GM12878 (cell line): Measurements from ENCODE around the gene ZNF668. TPM values are rescaled to one million over a fixed set of nuclear protein-coding genes. Genes with fewer than 3 reads are reported as not detected.

Experiments used
- ATAC-seq: fragments of 200-7000 bp; cut with Tn5 transposase; 3 replicates; pipeline ENCODE4 v1.9.1; 2020; ENCODE audit warnings: mild to moderate bottlenecking, moderate library complexity
- BruUV-seq: library from RNA; stranded (reverse); fragments of 400-500 nt; replicated peaks from 2 replicates; lab custom pipeline; 2021; lab: Mats Ljungman, UMichigan
- CTCF ChIA-PET: fragments of 300-600 bp; sonication (Branson Sonifier 250); formaldehyde crosslinking; extraction: SDS; loops from one replicate; lab custom pipeline; 2021; ENCODE audit warnings: inconsistent platforms; lab: Yijun Ruan, JAX
- POLR2A ChIA-PET: fragments of 350-600 bp; formaldehyde crosslinking; extraction: SDS; loops from one replicate; lab custom pipeline; 2021; ENCODE audit warnings: inconsistent platforms; lab: Charles Lee
- RAD21 ChIA-PET: fragments of 300-600 bp; sonication (Branson Sonifier 250); formaldehyde crosslinking; loops from one replicate; lab custom pipeline; 2023; ENCODE audit warnings: antibody characterized with exemption; ENCODE audit not compliant: unreplicated experiment; lab: Charles Lee
- SMC1A ChIA-PET: fragments of 300-600 bp; sonication (Branson Sonifier 250); formaldehyde crosslinking; loops from one replicate; lab custom pipeline; 2023; ENCODE audit not compliant: unreplicated experiment, uncharacterized antibody; lab: Charles Lee
- DNase-seq: peaks from one replicate; pipeline ENCODE4 v3.0.0-alpha.2; 2011; ENCODE audit warnings: low read depth, low spot score
- FAIRE-seq: peaks from 3 replicates; lab custom pipeline; 2011; peaks lifted over from hg19 to GRCh38; lab: Jason Lieb, UNC
- H2AFZ ChIP-seq: 2 replicates; pipeline ENCODE4 v1.6.0; 2011; ENCODE audit warnings: low read depth, low read length, control low read depth; ENCODE audit not compliant: control insufficient read depth
- H3K27ac ChIP-seq: 2 replicates; pipeline ENCODE4 v1.5.1; 2011; ENCODE audit warnings: control low read depth; ENCODE audit not compliant: control insufficient read depth, insufficient read depth
- H3K27me3 ChIP-seq, 2 experiments: replicated peaks in 1 of 2; 2 replicates each; pipeline versions ENCODE4 v1.6.0 to v1.6.1; 2011; ENCODE audit warnings: low read length in 1 of 2; ENCODE audit not compliant: control insufficient read depth in 2 of 2, insufficient read depth in 2 of 2
- H3K36me3 ChIP-seq, 2 experiments: 2 replicates each; pipeline ENCODE4 v1.5.1; 2011; ENCODE audit warnings: low read length in 1 of 2; ENCODE audit not compliant: control insufficient read depth in 2 of 2, insufficient read depth in 2 of 2
- H3K4me1 ChIP-seq: 2 replicates; pipeline ENCODE4 v1.6.1; 2011; ENCODE audit warnings: mild to moderate bottlenecking, low read length, moderate library complexity, mixed read lengths; ENCODE audit not compliant: control insufficient read depth, insufficient read depth
- H3K4me2 ChIP-seq: 2 replicates; pipeline ENCODE4 v1.6.0; 2011; ENCODE audit warnings: control low read depth; ENCODE audit not compliant: control insufficient read depth, insufficient read depth
- H3K4me3 ChIP-seq: fragments of 200-600 bp; sonication (generic); 2 replicates; pipeline ENCODE4 v1.5.1; 2016
- H3K79me2 ChIP-seq: 2 replicates; pipeline ENCODE4 v1.6.0; 2011; ENCODE audit warnings: low read length; ENCODE audit not compliant: control insufficient read depth, insufficient read depth
- H3K9ac ChIP-seq: 2 replicates; pipeline ENCODE4 v1.8.0; 2011; ENCODE audit warnings: low read length, control low read depth, mixed read lengths; ENCODE audit not compliant: control insufficient read depth, insufficient read depth
- H3K9me3 ChIP-seq: replicated peaks from 3 replicates; pipeline ENCODE4 v1.5.1; 2011; ENCODE audit warnings: mild to moderate bottlenecking, low read length; ENCODE audit not compliant: control insufficient read depth, insufficient read depth
- H4K20me1 ChIP-seq: 2 replicates; pipeline ENCODE4 v1.6.0; 2011; ENCODE audit not compliant: control insufficient read depth, insufficient read depth
- BHLHE40 ChIP-seq, 2 experiments: fragments of 450-650 bp in 1 of 2; IDR thresholded peaks; 2 replicates each; pipeline ENCODE4 v1.6.1; 2011 to 2017; ENCODE audit warnings: low read depth in 2 of 2, borderline replicate concordance in 1 of 2, improper control_type of control experiment in 1 of 2, low read length in 1 of 2, mild to moderate bottlenecking in 1 of 2
- BRCA1 ChIP-seq: IDR thresholded peaks from 2 replicates; pipeline ENCODE4 v1.6.1; 2011; ENCODE audit warnings: low read depth, low read length, improper control_type of control experiment
- CUX1 ChIP-seq: IDR thresholded peaks from 2 replicates; pipeline ENCODE4 v1.6.1; 2012; ENCODE audit warnings: improper control_type of control experiment, low read depth, low read length; ENCODE audit not compliant: insufficient replicate concordance
- DPF2 ChIP-seq: fragments of 450-650 bp; IDR thresholded peaks from 2 replicates; pipeline ENCODE4 v1.6.1; 2017; ENCODE audit warnings: mild to moderate bottlenecking
- EED ChIP-seq: sonication (generic); IDR thresholded peaks from 2 replicates; pipeline ENCODE4 v1.6.1; 2016; ENCODE audit warnings: antibody characterized with exemption, low read depth
- KAT2A ChIP-seq: conservative IDR thresholded peaks from 2 replicates; pipeline ENCODE4 v1.6.1; 2011; ENCODE audit warnings: low read depth, low read length; ENCODE audit not compliant: control insufficient read depth
- NFXL1 ChIP-seq: fragments of 450-650 bp; IDR thresholded peaks from 2 replicates; pipeline ENCODE4 v1.6.1; 2017; ENCODE audit warnings: antibody characterized with exemption, mild to moderate bottlenecking, borderline replicate concordance
- PAX8 ChIP-seq: fragments of 450-650 bp; IDR thresholded peaks from 2 replicates; pipeline ENCODE4 v1.6.1; 2017; ENCODE audit warnings: mild to moderate bottlenecking, moderate library complexity
- PML ChIP-seq: IDR thresholded peaks from 2 replicates; pipeline ENCODE4 v1.6.1; 2012; ENCODE audit warnings: low read length, inconsistent platforms
- POU2F2 ChIP-seq: IDR thresholded peaks from 3 replicates; pipeline ENCODE4 v1.6.1; 2011; ENCODE audit warnings: low read depth, mild to moderate bottlenecking, low read length, borderline replicate concordance
- ZNF592 ChIP-seq: fragments of 450-650 bp; IDR thresholded peaks from 2 replicates; pipeline ENCODE4 v1.6.1; 2017; ENCODE audit warnings: mild to moderate bottlenecking, moderate library complexity
- WGBS: methylation state at CpG from one replicate; pipeline ENCODE4 v1.1.6; 2016; ENCODE audit warnings: low lambda C conversion rate; ENCODE audit not compliant: insufficient replicate concordance, insufficient coverage; ENCODE audit errors: missing lambda C conversion rate; 5-methylcytosine and 5-hydroxymethylcytosine counted together
- in situ Hi-C: fragments of 300-500 bp; cut with MboI; formaldehyde crosslinking; loops from 9 replicates; pipeline ENCODE4 v1.14.3; 2018; ENCODE audit warnings: mixed read lengths
- intact Hi-C: fragments of 100-400 bp; cut with micrococcal nuclease; formaldehyde crosslinking; loops from one replicate; pipeline ENCODE4 v1.14.2; 2022; ENCODE audit not compliant: unreplicated experiment
- polyA plus RNA-seq, 11 experiments: library from polyadenylated mRNA; depleted of rRNA in 4 of 11; unstranded in 6 of 11; stranded (reverse) in 5 of 11; fragments of >200 nt; fragmentation: Nextera tagmentation in 4 of 11; fragmentation: Illumina TruSeq in 1 of 11; extraction: Ambion mirVana in 4 of 11; extraction: Trizol in 1 of 11; gene quantifications; 1 replicate in 1 of 11; 2 replicates in 10 of 11; pipeline versions ENCODE4 v1.2.1 to v1.2.3, GENCODE V29; 2011 to 2016; ENCODE audit warnings: inconsistent platforms in 2 of 11, missing spikeins in 2 of 11, low read depth in 1 of 11
- total RNA-seq, 4 experiments: library from RNA; depleted of rRNA in 3 of 4; stranded (reverse); fragments of >200 nt in 3 of 4; fragmentation: Illumina TruSeq in 1 of 4; extraction: Trizol in 1 of 4; gene quantifications; 2 replicates each; pipeline versions ENCODE4 v1.2.1 to v1.2.3, GENCODE V29; 2013 to 2021

ZNF668 gene
- total and polyA plus RNA-seq, 10 of the 15 experiments (the other 5 are each of a cell fraction or from before 2014, with no cell fraction given): 0.05 to 20.7 (median 10.0) TPM; not detected in 1

- no peak for TF ChIP-seq PAX8
These were observed 9.9 kb upstream of the ZNF668 start (continued) for GRCh38 chr16:31083981-31084380.

GRCh38 chr16:31083556-31083955 lies 9.5 kb upstream of the ZNF668 start:
- in situ Hi-C loops: no loop called here
- Histone ChIP-seq H3K4me3 (no peak overlapping the region), H3K36me3 (peaks cover 0 to 6% of the 10 kb centered on the region in 2 experiments; a peak in 3 of 4 replicates), H3K4me1 (no peaks in the 10 kb centered on the region), H3K27me3 (no peaks in the 10 kb centered on the region), H3K27ac (no peak overlapping the region), H3K79me2 (no peaks in the 10 kb centered on the region), H2AFZ (no peak overlapping the region), H3K9ac (no peak overlapping the region), H3K4me2 (no peak overlapping the region), H3K9me3 (no peaks in the 10 kb centered on the region), H4K20me1 (no peaks in the 10 kb centered on the region; the same call in 1 of the 2 replicates)
- intact Hi-C loops: no loop called here
- BruUV-seq: no TSS peak
- DNase-seq (no peak), FAIRE-seq (no peak), ATAC-seq (no peak)
- ChIA-PET SMC1A (no interaction called here), POLR2A (no interaction called here), CTCF (interaction anchor here (1.3 kb wide), 1 partner anchor 58 kb away, joined by 3 read pairs; no protein-coding TSS in a partner anchor), RAD21 (no interaction called here)
- no peak for TF ChIP-seq BHLHE40 (IDR thresholded peaks at IDR 0.05; ENCODE audit: borderline replicate concordance in 1 of 2, low read depth in 2 of 2, low read length in 1 of 2)
- no peak for TF ChIP-seq BRCA1
- TF ChIP-seq EED: no peak
- no peak for TF ChIP-seq KAT2A
- TF ChIP-seq DPF2: no peak
- TF ChIP-seq NFXL1: no peak
- TF ChIP-seq ZNF592: no peak
- no peak for TF ChIP-seq CUX1
- no peak for TF ChIP-seq PML
- TF ChIP-seq POU2F2: no peak
- 100% methylated on average over 2 of the region's 5 CpGs for WGBS
